SU-DHL-6 (cell line): ENCODE measurements around the gene LGALS16.

Experiments used
- CTCF ChIP-seq: fragments of 200-600 bp; sonication (generic); IDR thresholded peaks from one replicate; pipeline ENCODE4 v1.5.1; 2017; ENCODE audit warnings: antibody characterized with exemption, mild to moderate bottlenecking, low read length, moderate library complexity; ENCODE audit not compliant: insufficient read depth, poor library complexity, severe bottlenecking
- EZH2phosphoT487 ChIP-seq: fragments of 200-600 bp; sonication (generic), shearing (Covaris generic); conservative IDR thresholded peaks from 2 replicates; pipeline ENCODE4 v1.6.1; 2018; ENCODE audit warnings: mild to moderate bottlenecking, antibody characterized with exemption, low read length, moderate library complexity, mixed read lengths

- no peak for TF ChIP-seq CTCF
- no peak for TF ChIP-seq EZH2phosphoT487
Observed at GRCh38 chr19:39696387-39696786, 40.7 kb downstream of the LGALS16 start.
